Measurements from ENCODE around the gene ACSF3.
A peak's percentile ranks its signal among the peaks of the same experiment; 100 is the strongest.
"Not testable (repeated sequence)": the region's sequence is repeated elsewhere in the genome, so short reads cannot be mapped to it uniquely, and the experiment has no call there.

Gene ACSF3

DNA sequence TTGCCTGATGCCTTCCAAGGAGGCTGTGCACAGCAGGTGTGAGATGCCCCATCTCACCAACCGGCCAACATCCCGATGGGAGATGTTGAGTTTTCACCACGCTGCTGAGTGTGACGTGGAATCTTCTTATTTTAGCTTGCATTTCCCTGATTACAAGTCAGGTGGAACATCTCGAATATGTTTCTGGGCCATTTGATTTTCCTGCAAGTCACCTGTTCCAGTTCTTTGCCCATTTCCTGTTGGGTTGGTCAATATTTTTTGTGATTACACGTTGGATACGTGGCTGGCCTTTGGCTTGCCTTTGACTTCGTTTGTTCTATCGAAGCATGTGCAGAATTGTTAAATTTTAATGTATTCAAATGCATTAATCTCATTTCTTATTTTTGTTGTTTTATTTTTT lies 69.6 kb downstream of the ACSF3 start:
- DNase-seq = no peak

DNA sequence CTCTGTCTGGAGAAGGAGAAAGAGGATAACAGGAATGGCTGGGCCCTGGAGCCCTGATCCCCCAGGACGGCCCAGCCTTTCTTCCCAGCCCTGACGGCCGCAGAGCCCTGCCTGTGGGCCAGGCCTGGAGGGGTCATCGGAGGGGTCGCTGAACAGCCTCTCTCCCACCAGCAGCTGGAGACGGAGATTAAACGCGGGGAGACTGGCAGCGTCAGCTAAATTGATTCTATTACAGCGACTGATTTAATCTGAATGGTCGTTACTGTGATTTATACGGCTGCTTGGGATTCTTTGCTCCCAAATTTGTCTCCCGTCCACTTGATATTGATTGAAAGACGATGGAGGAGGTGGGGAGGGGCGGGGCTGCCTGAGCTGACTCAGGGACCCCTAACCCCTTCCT lies 70.8 kb downstream of the ACSF3 start:
- DNase-seq = no peak

DNA sequence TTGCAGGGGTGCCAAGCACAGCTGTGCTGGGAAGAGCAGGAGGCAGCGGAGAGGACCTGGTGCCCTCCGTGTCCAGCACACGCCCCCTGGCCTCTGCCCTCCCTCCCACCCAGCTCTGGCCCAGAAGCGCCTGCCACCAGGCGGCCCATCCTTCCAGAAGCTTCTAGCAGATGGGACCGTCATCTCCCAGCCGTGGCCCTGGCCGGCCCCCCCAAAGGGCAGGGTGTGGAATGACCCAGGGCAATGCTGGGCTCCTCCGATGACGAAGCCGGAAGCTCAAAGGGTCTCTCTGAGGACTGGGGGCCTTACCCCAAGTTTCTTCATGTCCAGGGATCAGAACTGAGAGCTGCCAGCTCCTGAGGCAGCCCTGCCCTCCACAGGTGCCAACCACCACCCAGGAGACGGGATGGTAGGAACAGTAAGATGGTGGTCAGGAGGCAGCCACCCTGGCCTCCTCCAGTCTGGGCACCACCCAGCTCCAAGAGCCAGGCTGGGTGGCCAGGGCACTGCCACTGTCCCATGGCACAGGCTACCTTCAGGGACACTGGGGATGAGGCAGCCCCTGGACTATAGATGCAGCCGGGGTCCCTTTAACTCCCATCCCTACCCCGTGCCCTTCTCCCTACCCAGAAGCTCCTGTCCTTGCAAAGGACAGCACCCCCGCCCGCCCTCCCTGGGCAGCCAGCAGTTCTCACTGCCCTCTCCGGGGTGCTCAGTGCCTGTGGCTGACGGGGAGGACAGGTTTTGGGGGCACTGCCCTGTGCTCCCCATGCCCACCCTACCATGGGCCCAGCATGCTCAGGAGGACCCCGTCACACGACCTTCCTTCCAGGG lies 71.4 kb downstream of the ACSF3 start:
- no peak for DNase-seq

DNA sequence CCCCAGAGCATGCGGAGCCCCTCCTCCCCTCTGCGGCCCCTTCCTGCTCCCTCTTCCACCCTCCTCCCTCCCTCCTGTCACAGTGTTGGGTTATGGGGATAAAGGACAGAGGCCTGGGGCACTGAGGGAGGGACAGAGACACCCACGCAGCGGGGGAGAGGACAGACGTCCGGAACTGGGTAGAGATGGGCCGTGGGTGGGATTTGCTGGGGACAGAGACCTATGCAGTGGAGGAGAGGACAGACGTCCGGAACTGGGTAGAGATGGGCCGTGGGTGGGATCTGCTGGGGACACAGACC lies 72.0 kb downstream of the ACSF3 start:
- DNase-seq = not testable (repeated sequence)

DNA sequence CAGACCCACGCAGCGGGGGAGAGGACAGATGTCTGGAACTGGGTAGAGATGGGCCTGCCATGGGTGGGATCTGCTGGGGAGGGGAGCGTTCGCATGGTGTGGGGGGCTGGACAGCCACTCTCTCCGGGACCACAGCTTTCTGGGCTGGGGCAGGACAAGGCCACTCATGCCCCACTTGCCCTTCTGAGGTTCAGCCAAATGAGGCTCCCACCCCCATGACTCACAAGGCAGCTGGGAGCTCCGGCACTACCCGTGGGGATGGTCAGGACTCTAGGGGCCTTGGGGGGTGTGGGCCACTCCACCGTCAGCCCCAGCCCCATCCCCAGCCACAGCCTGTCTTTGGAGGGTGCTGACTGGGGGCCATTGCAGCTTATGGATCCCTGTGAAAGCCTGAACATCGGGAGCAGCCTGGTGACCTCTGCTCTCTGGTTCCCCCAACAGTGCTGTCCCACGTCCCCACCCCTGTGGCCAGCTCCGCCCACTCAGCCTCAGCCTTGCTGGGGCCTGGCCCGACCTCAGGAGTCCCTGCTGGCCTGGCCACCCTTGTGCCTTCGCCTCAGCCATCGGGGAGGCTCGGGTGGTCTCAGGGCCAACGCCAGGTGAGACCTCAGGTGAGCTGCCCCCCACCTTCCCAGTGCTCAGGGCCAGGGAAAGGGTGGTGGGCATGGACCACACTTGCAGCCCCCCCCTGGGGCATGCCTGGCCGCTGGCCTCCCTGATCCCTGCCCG lies 73.2 kb downstream of the ACSF3 start:
- no peak for DNase-seq

DNA sequence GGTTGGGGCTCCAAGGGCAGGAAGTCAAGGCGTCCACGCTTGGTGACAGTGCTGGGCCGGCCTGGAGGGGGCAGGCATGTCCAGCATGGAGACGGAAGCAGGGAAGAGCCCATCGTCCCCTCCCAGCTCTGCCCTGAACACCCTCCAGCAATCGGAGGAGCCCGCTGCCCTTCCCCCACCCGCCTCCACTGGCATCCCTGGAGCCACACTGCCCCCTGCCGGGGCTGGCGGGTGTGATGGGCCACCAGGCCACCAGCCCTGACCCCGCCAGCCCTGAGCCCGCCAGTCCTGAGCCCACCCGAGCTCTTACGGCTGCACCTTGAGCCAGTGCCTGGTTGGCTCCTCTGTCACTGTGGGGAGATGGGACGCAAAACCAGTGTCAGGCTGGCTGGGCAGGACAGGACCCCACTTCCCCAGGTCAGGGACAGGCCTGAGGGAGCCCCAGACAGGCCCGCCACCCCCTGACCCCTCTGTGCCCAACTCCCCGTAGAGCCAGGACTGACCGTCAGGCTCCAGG lies 73.8 kb downstream of the ACSF3 start:
- peak; percentile 93 for DNase-seq

DNA sequence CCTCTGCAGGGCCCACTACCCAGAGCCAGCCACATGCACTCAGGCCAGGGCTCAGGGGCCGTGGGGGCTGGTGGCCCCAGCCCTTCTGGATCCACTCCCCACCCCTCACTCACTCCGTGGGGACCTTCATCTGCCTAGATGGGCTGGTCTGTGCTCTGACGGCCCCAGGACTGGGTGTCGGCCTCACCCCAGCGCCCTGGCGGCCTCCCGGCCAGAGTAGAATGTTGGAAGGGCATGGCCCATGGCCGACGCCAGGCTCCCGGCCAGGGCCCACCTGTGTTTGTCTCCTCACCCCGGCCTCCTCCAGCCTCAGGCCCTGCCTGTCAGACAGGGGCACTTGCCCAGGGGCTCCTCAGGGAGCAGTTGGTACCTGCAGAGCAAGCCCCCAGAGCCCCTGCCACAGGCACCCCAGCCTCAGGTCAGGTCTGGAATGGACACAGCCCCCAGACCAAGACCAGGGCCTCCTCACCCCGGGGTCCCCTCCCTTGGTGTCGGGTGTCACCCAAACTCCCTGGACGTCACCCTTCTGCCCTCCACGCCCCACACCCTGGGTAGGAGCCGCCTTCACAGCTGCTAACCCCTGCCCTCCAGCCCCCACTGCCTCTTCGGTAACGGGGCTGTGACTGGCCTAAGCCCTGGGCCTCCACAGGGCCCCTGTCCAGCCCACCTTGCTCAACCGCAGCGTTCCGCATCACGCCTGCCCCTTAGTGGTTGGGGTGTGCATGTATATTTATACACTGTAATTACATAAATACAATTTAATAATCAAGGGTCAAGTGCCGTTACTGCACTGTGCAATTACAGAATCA lies 74.9 kb downstream of the ACSF3 start:
- DNase-seq = no peak

DNA sequence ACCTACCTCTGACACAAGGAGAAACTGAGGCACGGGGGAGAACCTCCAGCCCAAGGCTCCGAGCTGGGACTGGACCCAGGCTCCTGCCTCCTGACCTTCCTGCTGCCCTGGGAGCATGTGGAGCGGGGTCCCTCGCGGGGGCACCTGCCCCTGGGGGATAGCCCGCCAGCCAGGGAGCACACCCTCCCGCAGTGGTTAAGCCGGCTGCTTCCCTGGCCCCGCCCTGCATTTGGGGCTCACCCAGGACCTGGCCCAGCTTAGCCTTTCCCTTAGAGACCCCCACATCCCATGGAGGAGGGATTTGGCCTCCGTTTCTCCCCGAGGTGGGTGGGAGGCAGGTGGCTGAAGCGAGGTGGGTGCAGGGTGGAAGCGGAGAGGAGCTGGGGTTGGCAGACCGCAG lies 76.1 kb downstream of the ACSF3 start:
- no peak for DNase-seq

DNA sequence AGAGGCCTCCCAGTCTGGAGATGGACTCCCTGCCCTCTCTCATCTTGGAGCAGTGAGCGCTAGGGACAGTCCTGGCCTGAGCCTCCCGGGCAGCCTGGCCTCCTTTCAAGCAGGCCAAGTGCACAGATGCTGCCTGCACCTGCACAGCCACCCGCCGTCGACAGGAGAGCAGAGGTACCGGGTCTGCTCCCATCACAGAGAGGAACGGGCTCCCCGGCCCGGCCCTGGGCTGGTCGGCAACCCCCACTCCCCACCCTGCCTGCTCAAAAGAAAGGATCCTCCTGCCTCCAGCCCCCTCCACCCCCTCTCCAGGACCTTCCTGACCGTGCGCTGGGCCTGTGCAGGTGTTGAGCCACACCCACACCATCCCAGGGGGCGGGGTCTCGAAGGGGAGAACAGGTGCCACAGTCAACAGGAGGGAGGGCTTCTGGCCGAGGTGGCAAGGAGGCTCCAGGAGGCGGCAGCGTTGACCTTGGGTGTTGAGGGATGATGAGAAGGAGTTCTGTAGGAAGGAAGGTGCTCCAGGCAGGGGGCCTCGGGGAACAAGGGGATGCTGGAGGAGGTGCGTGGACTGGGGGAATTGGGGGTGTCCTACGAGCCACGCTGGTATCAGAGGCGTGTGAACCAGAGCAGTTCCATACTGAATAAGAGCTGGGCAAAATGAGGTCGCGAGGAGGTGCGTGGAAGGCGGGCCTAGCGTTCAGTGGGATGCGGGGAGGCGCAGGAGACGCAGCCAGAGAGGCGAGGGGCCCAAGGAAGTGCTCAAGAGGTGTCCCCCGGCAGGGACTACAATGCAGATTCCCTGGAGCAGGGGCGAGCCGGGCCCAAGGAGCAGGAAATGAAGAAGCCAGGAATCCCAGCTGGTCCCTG lies 76.9 kb downstream of the ACSF3 start:
- DNase-seq = no peak

DNA sequence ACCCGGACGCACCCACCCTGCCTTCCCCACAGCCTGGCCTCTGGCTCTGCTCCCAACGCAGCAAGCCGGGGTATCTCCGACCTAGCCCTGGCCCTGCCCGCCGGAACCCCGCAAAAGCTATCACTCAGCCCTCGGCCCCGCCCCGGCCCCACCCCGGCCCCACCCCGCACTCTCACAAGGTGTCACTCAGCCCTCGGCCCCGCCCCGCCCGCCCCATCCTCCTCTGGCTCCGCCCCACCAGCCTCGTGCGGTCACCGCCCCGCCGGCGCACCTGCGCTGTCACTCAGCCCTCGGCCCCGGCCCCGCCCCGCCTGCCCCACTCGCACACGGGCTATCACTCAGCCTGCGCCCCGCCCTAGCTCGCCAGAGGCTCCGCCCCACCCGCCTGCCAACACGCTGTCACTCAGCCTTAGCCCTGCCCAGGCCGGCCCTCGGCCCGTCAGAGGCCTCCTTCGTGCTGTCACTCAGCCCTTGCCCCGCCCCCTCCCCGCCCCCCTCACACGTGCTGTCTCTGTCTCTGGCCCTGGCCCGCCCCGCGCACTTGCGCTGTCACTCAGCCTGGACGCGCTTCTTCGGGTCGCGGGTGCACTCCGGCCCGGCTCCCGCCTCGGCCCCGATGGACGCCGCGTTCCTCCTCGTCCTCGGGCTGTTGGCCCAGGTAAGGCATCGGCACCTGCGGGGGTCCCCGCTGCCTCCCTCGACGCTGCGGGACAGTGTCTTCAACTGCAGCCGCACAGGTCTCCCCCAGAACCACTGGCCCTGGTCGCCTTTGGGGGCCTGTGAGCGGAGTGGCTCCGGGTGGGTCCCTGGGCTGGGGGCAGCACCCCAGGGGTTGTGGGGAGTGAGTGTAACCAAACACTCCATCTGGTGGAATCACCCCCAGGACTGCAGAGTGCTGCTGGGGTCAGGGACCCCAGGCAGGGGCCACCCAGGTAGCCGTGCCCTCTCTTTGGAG lies 77.8 kb downstream of the ACSF3 start, which contains the start of gene CDH15:
Gene CDH15 (plus strand): TSS at position 533 of the 955 bp plus-strand sequence. CDS start 84 bp downstream, at position 617.
- peak; percentile 97 for DNase-seq

DNA sequence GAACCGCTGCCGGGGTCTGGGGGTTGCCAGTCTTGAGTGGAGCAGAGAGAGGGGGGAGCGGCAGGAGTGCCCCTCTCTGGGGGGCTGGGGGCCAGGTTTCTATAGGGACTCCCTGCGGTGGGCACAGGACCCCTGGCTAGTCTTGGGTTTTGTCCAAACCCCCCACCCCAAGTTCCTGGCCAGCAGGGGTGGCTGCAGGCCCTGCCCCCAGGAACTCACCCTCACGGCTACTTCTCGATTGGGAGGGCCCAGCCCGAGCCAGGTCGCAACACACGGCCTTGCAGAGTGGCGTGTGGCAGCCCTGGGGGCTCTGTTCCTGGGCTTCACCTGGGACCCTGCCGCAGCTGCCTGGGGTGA lies 78.5 kb downstream of the ACSF3 start:
- DNase-seq = no peak

DNA sequence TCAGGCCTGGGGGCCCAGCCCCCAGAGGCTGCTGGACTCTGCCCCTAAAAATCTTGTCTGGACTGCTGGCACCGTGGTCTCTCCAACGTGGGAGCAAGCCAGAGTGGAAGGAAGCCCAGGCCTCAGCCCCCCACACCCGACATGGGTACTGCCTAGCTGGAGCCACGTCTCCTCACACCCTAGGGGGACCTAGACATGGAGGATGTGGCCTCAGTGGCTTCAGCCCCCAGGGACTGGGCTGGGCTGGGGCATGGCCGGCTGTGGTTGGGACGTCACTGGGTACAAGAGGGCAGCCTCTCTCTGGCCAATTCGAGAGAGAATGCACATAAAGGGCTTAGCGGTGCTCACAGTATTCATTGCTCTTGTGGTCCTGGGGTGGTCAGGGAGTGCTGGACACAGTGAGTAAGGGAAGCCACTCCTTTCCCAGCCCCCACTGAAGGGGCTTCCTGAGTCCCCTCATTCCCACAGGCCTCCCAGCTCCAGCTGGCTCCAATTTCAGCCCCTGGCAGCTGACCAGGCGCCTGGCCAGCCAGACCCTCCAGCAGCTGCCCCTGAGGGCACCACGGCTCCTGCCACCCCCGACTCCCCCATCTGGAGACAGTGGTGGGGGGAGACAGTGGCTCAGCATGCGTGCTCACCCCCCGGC lies 79.0 kb downstream of the ACSF3 start:
- DNase-seq = no peak

DNA sequence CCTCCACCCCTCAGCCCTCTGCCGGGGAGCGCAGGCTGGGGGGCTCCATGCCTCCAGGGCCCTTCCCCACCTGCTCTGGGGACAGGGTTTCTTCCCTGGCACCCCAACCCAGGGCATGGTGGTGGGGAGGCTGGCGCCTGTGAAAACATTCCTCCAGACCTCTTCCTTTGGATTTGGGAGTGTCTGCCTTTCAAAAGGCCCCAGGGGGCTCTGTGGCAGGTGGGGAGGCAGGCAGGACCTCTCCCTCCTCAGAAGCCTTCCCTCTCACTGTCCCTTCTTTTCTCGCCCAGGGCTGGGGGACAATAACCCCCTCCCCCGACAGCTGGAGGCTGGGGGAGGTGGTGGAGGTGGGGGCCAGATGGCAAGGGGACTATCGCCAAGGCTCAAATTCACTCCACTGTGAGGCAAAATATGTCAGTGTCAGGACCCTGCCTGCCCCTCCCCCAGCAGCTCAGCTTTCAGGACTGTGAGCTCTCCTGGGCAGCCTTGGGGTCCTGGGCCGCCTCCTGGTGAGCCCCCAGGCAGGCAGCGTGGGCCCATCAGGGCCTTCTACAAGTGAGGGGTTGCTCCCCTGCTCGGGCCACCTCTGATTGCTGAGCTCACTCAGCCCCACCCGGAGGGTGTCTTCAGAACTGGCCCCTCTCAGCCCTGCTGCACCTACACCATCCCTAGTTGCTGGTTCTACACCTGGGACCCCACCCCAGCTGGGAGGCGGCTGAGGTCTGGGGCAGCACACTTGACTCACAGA lies 79.7 kb downstream of the ACSF3 start:
- DNase-seq = no peak

DNA sequence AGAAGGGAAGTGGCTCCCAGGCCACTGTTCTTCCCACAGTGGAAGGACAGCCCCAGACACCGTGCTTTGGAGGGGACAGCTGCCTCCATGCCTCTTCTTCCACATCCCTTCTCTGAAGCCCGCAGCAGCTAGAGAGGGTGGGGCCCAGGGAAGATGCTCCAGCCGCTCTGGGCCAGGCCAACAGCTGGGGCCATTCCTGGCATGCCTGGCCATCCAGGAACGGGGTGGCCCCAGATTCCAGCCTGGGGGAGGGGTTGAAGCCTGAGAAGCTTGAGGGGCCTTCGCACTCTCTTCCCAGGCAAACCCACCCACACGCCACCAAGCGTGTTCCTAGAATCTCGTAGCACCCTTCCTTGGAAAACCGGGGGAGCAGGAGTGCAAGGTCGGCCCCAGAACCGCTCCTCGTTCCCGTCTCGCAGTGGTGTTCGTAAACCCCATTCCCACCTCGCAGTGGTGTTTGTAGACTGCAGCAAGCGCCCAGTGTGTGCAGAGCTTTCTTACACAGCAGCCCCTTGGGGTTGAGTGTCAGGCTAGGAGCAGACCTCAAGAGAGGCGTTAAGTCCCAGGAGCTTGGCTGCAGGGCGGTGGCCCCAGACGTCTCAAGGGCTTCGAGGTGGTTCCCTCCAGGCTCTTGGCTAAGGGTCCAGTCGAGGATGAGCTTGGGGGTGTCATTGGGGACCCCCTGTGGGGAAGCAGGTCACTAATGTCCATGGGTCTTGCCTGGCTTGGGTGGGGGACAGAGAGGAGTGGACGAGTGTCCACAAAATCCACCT lies 80.6 kb downstream of the ACSF3 start:
- no peak for DNase-seq

DNA sequence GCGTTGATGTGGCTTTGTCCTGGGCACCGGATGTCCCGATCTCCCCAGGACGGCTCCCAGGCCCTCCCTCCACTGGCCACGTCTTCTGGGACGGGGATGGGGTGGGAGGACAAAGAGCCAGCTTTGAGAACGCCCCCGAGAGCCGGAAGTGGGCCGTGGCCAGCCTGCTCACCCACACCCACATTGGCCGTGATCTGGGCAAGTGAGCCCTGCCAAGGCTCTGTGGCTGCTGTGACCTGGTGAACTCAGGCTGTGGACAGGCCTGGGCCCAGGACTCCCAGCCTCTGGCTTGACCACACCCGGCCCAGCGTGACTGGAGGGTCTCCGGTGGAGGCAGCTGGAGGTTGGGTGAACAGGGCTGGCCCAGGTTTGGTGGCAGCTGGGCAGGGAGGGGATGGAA lies 81.2 kb downstream of the ACSF3 start:
- DNase-seq = no peak

DNA sequence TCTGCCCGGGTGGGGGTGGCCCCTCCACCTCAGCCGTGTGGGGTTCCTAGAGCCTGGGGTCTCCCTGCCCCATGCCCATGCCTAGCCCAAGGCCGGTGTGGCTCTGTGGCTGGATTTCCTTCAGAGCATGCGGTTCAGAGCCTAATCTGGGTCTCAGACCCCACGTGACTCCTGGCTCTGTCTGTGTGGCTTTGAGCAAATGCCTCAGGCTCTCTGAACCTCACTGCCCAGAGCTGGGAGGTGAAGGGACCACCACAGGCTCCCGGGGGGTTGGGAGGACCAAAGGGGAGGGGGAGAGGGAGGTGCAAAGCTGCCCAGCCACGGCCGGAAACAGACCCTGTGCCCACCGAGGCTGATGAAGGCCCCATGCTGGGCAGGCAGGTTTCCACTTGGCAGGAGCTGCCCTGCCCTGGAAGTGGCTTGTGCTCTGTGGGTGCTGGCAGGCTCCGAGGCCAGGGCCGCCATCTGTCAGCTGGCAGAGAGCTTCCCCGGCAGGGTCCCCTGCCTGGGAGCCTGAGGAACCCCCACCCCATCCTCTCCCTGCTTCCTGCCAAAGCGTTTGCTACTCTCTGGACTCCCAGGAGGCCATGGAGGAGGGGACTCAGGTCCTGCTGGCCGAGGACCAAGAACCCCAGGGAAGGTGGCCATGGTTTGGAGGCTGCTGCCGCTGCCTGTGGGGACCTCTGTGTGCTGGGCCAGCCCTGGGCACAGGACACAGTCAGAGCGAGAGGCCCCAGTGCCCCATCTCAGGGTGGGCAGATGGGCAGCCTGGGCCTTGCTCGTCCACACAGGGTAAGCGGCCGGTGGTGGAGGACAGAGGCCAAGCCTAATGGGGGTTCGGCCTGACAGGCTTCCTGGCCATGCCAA lies 81.9 kb downstream of the ACSF3 start:
- DNase-seq = no peak

DNA sequence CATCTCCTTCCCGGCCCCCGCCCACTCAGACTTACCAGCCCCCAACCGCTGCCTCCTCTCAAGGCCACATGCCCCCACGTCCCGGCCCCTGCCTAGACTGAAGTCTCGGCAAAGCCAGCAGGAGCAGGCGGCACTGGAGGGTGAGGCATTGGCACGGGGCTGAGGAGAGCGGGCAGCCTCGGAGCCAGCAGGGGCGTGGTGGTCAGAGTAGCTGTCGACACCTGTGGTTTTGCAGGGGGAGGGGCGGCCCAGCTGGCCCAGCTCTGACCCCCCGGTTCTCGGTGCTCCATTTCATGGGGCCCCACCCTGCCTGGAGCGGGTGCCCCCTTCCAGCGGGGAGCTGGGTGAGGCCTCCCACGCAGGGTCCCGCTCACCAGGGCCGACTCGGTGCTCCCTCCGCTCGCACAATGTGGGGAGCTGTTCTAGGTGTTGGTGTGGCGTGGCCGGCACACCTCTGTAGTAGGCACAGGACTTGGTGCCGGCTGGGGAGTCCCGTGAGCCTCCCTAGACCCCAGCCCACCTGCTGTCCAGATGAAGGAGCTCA lies 82.6 kb downstream of the ACSF3 start:
- DNase-seq = no peak

DNA sequence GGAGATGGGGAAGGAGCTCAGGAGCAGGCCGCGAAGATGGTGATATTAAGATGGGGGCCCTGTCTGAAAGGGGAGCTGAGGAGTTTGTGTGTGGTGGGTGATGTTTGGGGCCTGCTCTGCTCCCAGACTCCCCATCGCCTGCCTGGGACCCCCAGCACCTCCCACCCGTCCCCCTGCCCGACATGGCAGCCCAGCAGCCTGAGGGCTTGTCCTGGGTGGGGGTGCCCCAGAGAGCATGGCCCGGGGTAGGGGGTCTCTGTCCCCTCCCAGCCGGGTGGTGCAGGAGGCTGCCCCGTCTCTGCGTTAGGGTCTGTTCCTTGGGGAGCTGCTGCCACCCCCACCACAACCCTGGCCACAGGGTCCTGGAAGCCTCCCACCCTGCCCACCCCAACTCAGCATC lies 83.1 kb downstream of the ACSF3 start:
- no peak for DNase-seq

All from hematopoietic multipotent progenitor cell treated with erythropoietin and hydrocortisone succinate and interleukin-3 and kit ligand, for 6 days (in vitro differentiated cells).